Neural progenitor cell (in vitro differentiated cells): ENCODE measurements around the gene SLC39A7. TPM values are rescaled to one million over a fixed set of nuclear protein-coding genes. Genes with fewer than 3 reads are reported as not detected.

Source experiments
- DNase-seq: peaks from one replicate; pipeline ENCODE4 v3.0.0-alpha.2; 2016; ENCODE audit warnings: low spot score
- H2AFZ ChIP-seq: fragments of 200-600 bp; sonication (generic); replicated peaks from 2 replicates; pipeline ENCODE4 v1.6.1; 2016; ENCODE audit warnings: antibody characterized with exemption
- H3F3A ChIP-seq: fragments of 200-600 bp; sonication (generic); 2 replicates; pipeline ENCODE4 v1.6.1; 2016; ENCODE audit warnings: antibody characterized with exemption, low read depth
- H3K27ac ChIP-seq: fragments of 200-600 bp; sonication (generic); 2 replicates; pipeline ENCODE4 v1.5.1; 2016; ENCODE audit warnings: mild to moderate bottlenecking
- H3K27me3 ChIP-seq: fragments of 200-600 bp; sonication (generic); 2 replicates; pipeline ENCODE4 v1.6.1; 2016; ENCODE audit warnings: mild to moderate bottlenecking, moderate library complexity
- H3K36me3 ChIP-seq: fragments of 200-600 bp; sonication (generic); 2 replicates; pipeline ENCODE4 v1.5.1; 2016
- H3K4me1 ChIP-seq: fragments of 200-600 bp; sonication (generic); 2 replicates; pipeline ENCODE4 v1.6.1; 2016; ENCODE audit warnings: mixed run types
- H3K4me2 ChIP-seq: fragments of 200-600 bp; sonication (generic); 2 replicates; pipeline ENCODE4 v1.6.1; 2016
- H3K4me3 ChIP-seq: fragments of 200-600 bp; sonication (generic); 2 replicates; pipeline ENCODE4 v1.5.1; 2016
- H3K79me2 ChIP-seq: fragments of 200-600 bp; sonication (generic); 2 replicates; pipeline ENCODE4 v1.6.1; 2016; ENCODE audit warnings: low read depth
- H3K9ac ChIP-seq: fragments of 200-600 bp; sonication (generic); 2 replicates; pipeline ENCODE4 v1.6.1; 2016
- H3K9me3 ChIP-seq: fragments of 200-600 bp; sonication (generic); 2 replicates; pipeline ENCODE4 v1.5.1; 2016; ENCODE audit warnings: low read depth
- H4K20me1 ChIP-seq: fragments of 200-600 bp; sonication (generic); 2 replicates; pipeline ENCODE4 v1.6.1; 2016; ENCODE audit warnings: low read depth
- H3K27ac Mint-ChIP-seq: 3 replicates; pipeline ENCODE4 v1.8.0; 2021; ENCODE audit warnings: mixed read lengths
- H3K27me3 Mint-ChIP-seq: 2 replicates; pipeline ENCODE4 v1.8.0; 2022; ENCODE audit warnings: low read depth, mild to moderate bottlenecking, inconsistent platforms, moderate library complexity, mixed read lengths; ENCODE audit not compliant: insufficient read depth
- H3K36me3 Mint-ChIP-seq: 3 replicates; pipeline ENCODE4 v1.8.0; 2021; ENCODE audit warnings: mixed read lengths
- H3K4me1 Mint-ChIP-seq: 3 replicates; pipeline ENCODE4 v1.8.0; 2021; ENCODE audit warnings: mixed read lengths
- H3K4me3 Mint-ChIP-seq: 3 replicates; pipeline ENCODE4 v1.8.0; 2021; ENCODE audit warnings: mild to moderate bottlenecking, moderate library complexity, mixed read lengths
- H3K9me3 Mint-ChIP-seq: 3 replicates; pipeline ENCODE4 v1.8.0; 2020; ENCODE audit warnings: mixed read lengths
- EZH2 ChIP-seq: fragments of 200-600 bp; sonication (generic); IDR thresholded peaks from 2 replicates; pipeline ENCODE4 v1.6.1; 2017; ENCODE audit warnings: antibody characterized with exemption, mild to moderate bottlenecking, moderate library complexity
- EZH2phosphoT487 ChIP-seq: fragments of 200-600 bp; sonication (generic); IDR thresholded peaks from 2 replicates; pipeline ENCODE4 v1.6.1; 2017; ENCODE audit warnings: antibody characterized with exemption
- total RNA-seq: library from RNA; depleted of rRNA; stranded (reverse); fragments of >200 nt; gene quantifications from 2 replicates; pipeline ENCODE4 v1.2.3, GENCODE V29; 2015; ENCODE audit warnings: low replicate concordance
- TF ChIP-seq, protein P1 (sequence below): fragments of 200-600 bp; sonication (generic); IDR thresholded peaks from 2 replicates; pipeline ENCODE4 v1.5.1; 2017; ENCODE audit warnings: antibody characterized with exemption, mild to moderate bottlenecking

SLC39A7 gene
- total RNA-seq, 1 donor from 2014 or later = 40.8 TPM

DNA sequence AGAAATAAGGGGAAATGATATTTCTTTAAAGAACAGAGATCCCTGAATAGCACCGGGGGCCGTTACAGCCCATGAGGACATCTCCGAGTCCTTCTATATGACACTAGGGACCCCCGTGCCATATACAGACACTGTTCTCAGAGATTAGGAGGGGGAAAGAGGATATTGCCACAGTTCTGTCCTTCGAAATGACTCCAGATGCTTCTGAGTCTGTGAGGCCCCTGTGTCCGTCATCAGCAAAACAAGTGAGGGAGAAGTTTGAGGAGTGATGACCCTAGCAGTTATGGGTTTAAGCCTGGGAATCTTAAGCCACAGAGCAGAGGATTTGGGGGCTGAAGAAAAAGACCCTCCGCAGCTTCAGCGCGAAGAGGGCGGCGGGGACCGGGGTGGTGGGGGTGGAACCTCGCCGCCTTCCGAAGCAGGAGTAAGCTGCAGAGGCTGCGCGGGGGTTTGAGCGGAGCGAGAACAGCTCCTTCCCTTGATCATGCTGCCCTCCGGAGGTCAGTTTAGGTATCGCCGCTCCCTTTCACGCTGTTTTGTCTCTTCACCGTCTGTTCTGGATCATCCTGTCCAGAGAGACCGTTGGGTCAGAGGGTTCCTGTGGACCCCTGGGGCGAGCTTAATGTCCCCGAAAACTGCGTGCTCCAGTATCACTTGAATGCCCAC lies 47.4 kb downstream of the SLC39A7 start:
- Histone ChIP-seq H3F3A (peaks cover 20% of the 10 kb centered on the region), H3K27me3 (peaks cover 50% of the 10 kb centered on the region), H3K36me3 (no peaks in the 10 kb centered on the region), H3K9me3 (no peaks in the 10 kb centered on the region), H3K4me1 (peaks cover 6% of the 10 kb centered on the region), H3K4me3 (peak overlapping the region; percentile 49), H4K20me1 (peaks cover 6% of the 10 kb centered on the region), H3K4me2 (peak overlapping the region; percentile 80), H3K9ac (no peak overlapping the region), H3K27ac (no peak overlapping the region), H3K79me2 (no peaks in the 10 kb centered on the region), H2AFZ (peak overlapping the region; percentile 95)
- Mint-ChIP-seq H3K36me3 (peaks cover 13% of the 10 kb centered on the region), H3K4me3 (peak overlapping the region; percentile 88), H3K27ac (peak overlapping the region; percentile 47), H3K4me1 (peaks cover 27% of the 10 kb centered on the region), H3K9me3 (no peaks in the 10 kb centered on the region), H3K27me3 (peaks cover 5% of the 10 kb centered on the region)
- TF ChIP-seq EZH2phosphoT487 (no peak), EZH2 (no peak)
- TF ChIP-seq, protein P1, sequence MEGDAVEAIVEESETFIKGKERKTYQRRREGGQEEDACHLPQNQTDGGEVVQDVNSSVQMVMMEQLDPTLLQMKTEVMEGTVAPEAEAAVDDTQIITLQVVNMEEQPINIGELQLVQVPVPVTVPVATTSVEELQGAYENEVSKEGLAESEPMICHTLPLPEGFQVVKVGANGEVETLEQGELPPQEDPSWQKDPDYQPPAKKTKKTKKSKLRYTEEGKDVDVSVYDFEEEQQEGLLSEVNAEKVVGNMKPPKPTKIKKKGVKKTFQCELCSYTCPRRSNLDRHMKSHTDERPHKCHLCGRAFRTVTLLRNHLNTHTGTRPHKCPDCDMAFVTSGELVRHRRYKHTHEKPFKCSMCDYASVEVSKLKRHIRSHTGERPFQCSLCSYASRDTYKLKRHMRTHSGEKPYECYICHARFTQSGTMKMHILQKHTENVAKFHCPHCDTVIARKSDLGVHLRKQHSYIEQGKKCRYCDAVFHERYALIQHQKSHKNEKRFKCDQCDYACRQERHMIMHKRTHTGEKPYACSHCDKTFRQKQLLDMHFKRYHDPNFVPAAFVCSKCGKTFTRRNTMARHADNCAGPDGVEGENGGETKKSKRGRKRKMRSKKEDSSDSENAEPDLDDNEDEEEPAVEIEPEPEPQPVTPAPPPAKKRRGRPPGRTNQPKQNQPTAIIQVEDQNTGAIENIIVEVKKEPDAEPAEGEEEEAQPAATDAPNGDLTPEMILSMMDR = peak; percentile 86
- DNase-seq = peak; percentile 94

DNA sequence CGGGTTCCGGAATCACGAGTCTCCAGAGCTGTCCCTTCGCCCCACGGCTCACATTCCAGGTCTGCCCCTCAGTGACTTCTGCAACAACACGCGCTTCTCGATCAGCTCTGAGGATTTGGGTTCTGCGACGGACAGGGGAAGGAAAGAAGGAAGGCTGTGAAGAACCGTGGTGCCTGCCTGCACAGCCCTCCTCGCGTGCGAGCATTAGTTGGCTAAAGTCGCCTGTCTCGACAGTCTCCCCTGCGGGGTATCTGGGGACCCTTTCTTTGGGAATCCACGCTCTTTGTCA lies 47.9 kb downstream of the SLC39A7 start:
- Mint-ChIP-seq H3K4me3 (peak overlapping the region; percentile 88), H3K27me3 (peaks cover 5% of the 10 kb centered on the region), H3K27ac (peak overlapping the region; percentile 47), H3K9me3 (no peaks in the 10 kb centered on the region), H3K36me3 (peaks cover 13% of the 10 kb centered on the region), H3K4me1 (peaks cover 27% of the 10 kb centered on the region)
- Histone ChIP-seq H3K4me2 (peak overlapping the region; percentile 80), H2AFZ (no peak overlapping the region), H3K4me3 (peak overlapping the region; percentile 49), H3K4me1 (peaks cover 6% of the 10 kb centered on the region), H3K27me3 (peaks cover 45% of the 10 kb centered on the region), H3K36me3 (no peaks in the 10 kb centered on the region), H3K9ac (no peak overlapping the region), H3K9me3 (no peaks in the 10 kb centered on the region), H4K20me1 (peaks cover 6% of the 10 kb centered on the region), H3K27ac (no peak overlapping the region), H3F3A (peaks cover 20% of the 10 kb centered on the region), H3K79me2 (no peaks in the 10 kb centered on the region)
- peak; percentile 32 for TF ChIP-seq EZH2
- TF ChIP-seq, protein P1 = no peak
- peak; percentile 41 for DNase-seq

- Histone ChIP-seq H4K20me1 (peaks cover 6% of the 10 kb centered on the region), H3K27me3 (peaks cover 43% of the 10 kb centered on the region), H3K4me1 (peaks cover 6% of the 10 kb centered on the region), H3K9me3 (no peaks in the 10 kb centered on the region), H3K79me2 (no peaks in the 10 kb centered on the region), H3K36me3 (no peaks in the 10 kb centered on the region), H3F3A (peaks cover 20% of the 10 kb centered on the region), H3K4me2 (peak overlapping the region; percentile 80), H3K4me3 (peak overlapping the region; percentile 49), H3K9ac (no peak overlapping the region), H3K27ac (no peak overlapping the region), H2AFZ (peak overlapping the region; percentile 23)
- Mint-ChIP-seq H3K27ac (no peak overlapping the region), H3K4me3 (peak overlapping the region; percentile 88), H3K9me3 (no peaks in the 10 kb centered on the region), H3K36me3 (peaks cover 13% of the 10 kb centered on the region), H3K27me3 (peaks cover 5% of the 10 kb centered on the region), H3K4me1 (peaks cover 27% of the 10 kb centered on the region)
- TF ChIP-seq EZH2 (peak; percentile 25), EZH2phosphoT487 (no peak)
- TF ChIP-seq, protein P1 = no peak
- DNase-seq = peak; percentile 98
These were observed 48.5 kb downstream of the SLC39A7 start for GRCh38 chr6:33248932-33249731.
